K562 (cell line): Measurements from ENCODE around the gene OPRL1. TPM values are rescaled to one million over a fixed set of nuclear protein-coding genes. Genes with fewer than 3 reads are reported as not detected.

Experiments used
- CHD7 ChIP-seq: fragments of 200-600 bp; sonication (generic); IDR thresholded peaks from one replicate; pipeline ENCODE4 v1.6.1; 2012; ENCODE audit warnings: mild to moderate bottlenecking, low read depth, low read length, inconsistent platforms
- ILK ChIP-seq: fragments of 450-650 bp; IDR thresholded peaks from 2 replicates; pipeline ENCODE4 v1.6.1; 2016; ENCODE audit warnings: missing genetic modification characterization, low read depth, mild to moderate bottlenecking, missing compliant biosample characterization, moderate library complexity, borderline replicate concordance
- PML ChIP-seq: IDR thresholded peaks from 2 replicates; pipeline ENCODE4 v1.6.1; 2012; ENCODE audit warnings: low read length, inconsistent platforms
- ZKSCAN3 ChIP-seq: fragments of 250-450 bp; sonication (Bioruptor Pico); IDR thresholded peaks from 2 replicates; pipeline ENCODE4 v1.4.0; 2020
- ZNF395 ChIP-seq: fragments of 200-800 bp; sonication (Bioruptor generic); IDR thresholded peaks from 2 replicates; pipeline ENCODE4 v1.6.1; 2017; ENCODE audit warnings: missing genetic modification characterization, missing compliant biosample characterization
- polyA plus RNA-seq, 8 experiments: library from polyadenylated mRNA; depleted of rRNA in 4 of 8; stranded (reverse) in 5 of 8; unstranded in 3 of 8; fragments of >200 nt; fragmentation: Nextera tagmentation in 2 of 8; fragmentation: Illumina TruSeq in 1 of 8; extraction: Ambion mirVana in 2 of 8; extraction: Trizol in 1 of 8; gene quantifications; 2 replicates each; pipeline versions ENCODE4 v1.2.1 to v1.2.3, GENCODE V29; 2011 to 2014; ENCODE audit warnings: inconsistent platforms in 1 of 8, missing spikeins in 1 of 8
- total RNA-seq, 7 experiments: library from RNA; depleted of rRNA in 6 of 7; stranded (reverse); fragments of >200 nt in 6 of 7; fragmentation: Illumina TruSeq in 2 of 7; extraction: Trizol in 2 of 7; gene quantifications; 2 replicates each; pipeline versions ENCODE4 v1.2.1 to v1.2.3, GENCODE V29; 2011 to 2021; ENCODE audit warnings: low replicate concordance in 1 of 7

OPRL1 gene
- total and polyA plus RNA-seq, 9 of the 15 experiments (the other 6 are each of a cell fraction or from before 2014, with no cell fraction given) = 0.06 to 0.33 (median 0.11) TPM; not detected in 2

GRCh38 chr20:64037199-64037497 is 42.7 kb upstream of the OPRL1 start (continued):
- TF ChIP-seq PML (no peak), ZNF395 (CRISPR knock-in tag) (no peak), ZKSCAN3 (no peak), CHD7 (no peak), ILK (tag) (no peak)
